GM21737 (cell line): Measurements from ENCODE around the gene SEPTIN8.

Experiments
- ATAC-seq: cut with Tn5 transposase; IDR thresholded peaks from one replicate; pipeline ENCODE4 v1.9.1; 2021; ENCODE audit warnings: mild to moderate bottlenecking, moderate library complexity; ENCODE audit not compliant: unreplicated experiment

Gene SEPTIN8

GRCh38 chr5:132750471-132751230, 26.4 kb downstream of the SEPTIN8 start:
- ATAC-seq: no peak

- ATAC-seq: no peak
Measured at GRCh38 chr5:132749506-132749905, 27.5 kb downstream of the SEPTIN8 start.

GRCh38 chr5:132748522-132749000, 28.5 kb downstream of the SEPTIN8 start:
- ATAC-seq: no peak

GRCh38 chr5:132747616-132748440, 29.2 kb downstream of the SEPTIN8 start:
- no peak for ATAC-seq

- peak; percentile 35 for ATAC-seq
Measured at GRCh38 chr5:132746954-132747615, 30.0 kb downstream of the SEPTIN8 start, which contains the start of gene CCNI2. CCNI2 (plus strand) TSS chr5:132747426; CDS start chr5:132747496, 70 bp downstream.

GRCh38 chr5:132746592-132746953, 30.5 kb downstream of the SEPTIN8 start:
- no peak for ATAC-seq

GRCh38 chr5:132744659-132745058, 32.4 kb downstream of the SEPTIN8 start:
- no peak for ATAC-seq

- no peak for ATAC-seq
Measured at GRCh38 chr5:132742626-132743025, 34.4 kb downstream of the SEPTIN8 start.

- no peak for ATAC-seq
Measured at GRCh38 chr5:132742158-132742557, 34.9 kb downstream of the SEPTIN8 start.

GRCh38 chr5:132739232-132739631, 37.8 kb downstream of the SEPTIN8 start:
- ATAC-seq: no peak

- no peak for ATAC-seq
Measured at GRCh38 chr5:132737982-132738681, 38.9 kb downstream of the SEPTIN8 start.

GRCh38 chr5:132736853-132737833, 39.9 kb downstream of the SEPTIN8 start, which contains the start of gene KIF3A:
KIF3A (minus strand) TSS chr5:132737546; CDS start chr5:132737419, 127 bp downstream.
- ATAC-seq: peak; percentile 90

- no peak for ATAC-seq
Measured at GRCh38 chr5:132734687-132735086, 42.4 kb downstream of the SEPTIN8 start.

GRCh38 chr5:132733499-132734148, 43.4 kb downstream of the SEPTIN8 start:
- ATAC-seq: no peak

- no peak for ATAC-seq
Measured at GRCh38 chr5:132729896-132730295, 47.1 kb downstream of the SEPTIN8 start.

- no peak for ATAC-seq
Measured at GRCh38 chr5:132725745-132726144, 51.3 kb downstream of the SEPTIN8 start.

- ATAC-seq: no peak
Measured at GRCh38 chr5:132718544-132719312, 58.3 kb downstream of the SEPTIN8 start.
